Measurements from ENCODE around the gene BTD.
A peak's percentile ranks its signal among the peaks of the same experiment; 100 is the strongest.

GRCh38 chr3:15629860-15630597, 28.5 kb downstream of the BTD start:
- TF ChIP-seq POLR2A (IDR thresholded peaks at IDR 0.05; ENCODE audit: low read length): no peak
- peak; percentile 58 for TF ChIP-seq CTCF (IDR thresholded peaks at IDR 0.05)
- TF ChIP-seq ZFP36 (IDR thresholded peaks at IDR 0.05; ENCODE audit: borderline replicate concordance, partially characterized antibody): no peak
- peak; percentile 90 to 94 for TF ChIP-seq RAD21 (conservative IDR thresholded peaks at IDR 0.05 in 1 of 2, IDR thresholded peaks at IDR 0.05 in 1 of 2)
- TF ChIP-seq MAX (IDR thresholded peaks at IDR 0.05): peak; percentile 68
- no peak for TF ChIP-seq EP300 (IDR thresholded peaks at IDR 0.05)
- TF ChIP-seq ZC3H11A (IDR thresholded peaks at IDR 0.05): no peak
- TF ChIP-seq REST (IDR thresholded peaks at IDR 0.05): no peak
- TF ChIP-seq SREBF2 (IDR thresholded peaks at IDR 0.05): no peak
- peak; percentile 46 for TF ChIP-seq USF2 (IDR thresholded peaks at IDR 0.05)
- no peak for TF ChIP-seq MYC (IDR thresholded peaks at IDR 0.05; ENCODE audit: borderline replicate concordance, low read length)
- no peak for TF ChIP-seq JUNB (IDR thresholded peaks at IDR 0.05)
- no peak for TF ChIP-seq KDM5A (IDR thresholded peaks at IDR 0.05)
